Measurements from ENCODE around the gene TBC1D24.

The TBC1D24 gene

GRCh38 chr16:2507052-2507659 is 32.2 kb downstream of the TBC1D24 start:
- TF ChIP-seq CTCF (IDR thresholded peaks at IDR 0.05; ENCODE audit: insufficient read depth, low read length, poor library complexity, severe bottlenecking) (no peak), EZH2phosphoT487 (conservative IDR thresholded peaks at IDR 0.05; ENCODE audit: low read length) (no peak)
- Histone ChIP-seq H3F3A (ENCODE audit: insufficient read depth) (peaks cover 2% of the 10 kb centered on the region; the same call in 1 of the 2 replicates), H3K9me2 (replicated peaks; ENCODE audit: insufficient read depth, low read length) (no peaks in the 10 kb centered on the region), H3K9ac (ENCODE audit: low read length) (no peak overlapping the region), H3K27me3 (ENCODE audit: low read length) (no peaks in the 10 kb centered on the region), H3K9me3 (ENCODE audit: insufficient read depth, low read length) (no peaks in the 10 kb centered on the region), H3K4me2 (ENCODE audit: low read depth, low read length, poor library complexity, severe bottlenecking) (no peak overlapping the region), H4K20me1 (ENCODE audit: low read depth, low read length) (no peaks in the 10 kb centered on the region), H3K27ac (ENCODE audit: low read depth, low read length) (no peak overlapping the region), H3K4me3 (ENCODE audit: insufficient read depth, low read length, poor library complexity, severe bottlenecking) (no peak overlapping the region), H2AFZ (ENCODE audit: low read depth, low read length, severe bottlenecking) (no peak overlapping the region), H3K36me3 (ENCODE audit: low read length) (no peaks in the 10 kb centered on the region), H3K79me2 (ENCODE audit: insufficient read depth, low read length) (no peaks in the 10 kb centered on the region)

GRCh38 chr16:2507665-2508064 is 32.7 kb downstream of the TBC1D24 start:
- Histone ChIP-seq H3K9me3 (ENCODE audit: insufficient read depth, low read length) (no peaks in the 10 kb centered on the region), H3K36me3 (ENCODE audit: low read length) (no peaks in the 10 kb centered on the region), H3K27ac (ENCODE audit: low read depth, low read length) (no peak overlapping the region), H2AFZ (ENCODE audit: low read depth, low read length, severe bottlenecking) (no peak overlapping the region), H3K79me2 (ENCODE audit: insufficient read depth, low read length) (no peaks in the 10 kb centered on the region), H3K9ac (ENCODE audit: low read length) (no peak overlapping the region), H3K4me2 (ENCODE audit: low read depth, low read length, poor library complexity, severe bottlenecking) (no peak overlapping the region), H3K4me3 (ENCODE audit: insufficient read depth, low read length, poor library complexity, severe bottlenecking) (no peak overlapping the region), H3K9me2 (replicated peaks; ENCODE audit: insufficient read depth, low read length) (no peaks in the 10 kb centered on the region), H3F3A (ENCODE audit: insufficient read depth) (peaks cover 2% of the 10 kb centered on the region; the same call in 1 of the 2 replicates), H4K20me1 (ENCODE audit: low read depth, low read length) (no peaks in the 10 kb centered on the region), H3K27me3 (ENCODE audit: low read length) (no peaks in the 10 kb centered on the region)
- TF ChIP-seq EZH2phosphoT487 (conservative IDR thresholded peaks at IDR 0.05; ENCODE audit: low read length): no peak
- TF ChIP-seq CTCF (IDR thresholded peaks at IDR 0.05; ENCODE audit: insufficient read depth, low read length, poor library complexity, severe bottlenecking): no peak

- Histone ChIP-seq H3K9ac (ENCODE audit: low read length) (no peak overlapping the region), H2AFZ (ENCODE audit: low read depth, low read length, severe bottlenecking) (no peak overlapping the region), H3F3A (ENCODE audit: insufficient read depth) (no peaks in the 10 kb centered on the region; the same call in 1 of the 2 replicates), H3K4me2 (ENCODE audit: low read depth, low read length, poor library complexity, severe bottlenecking) (no peak overlapping the region), H3K9me3 (ENCODE audit: insufficient read depth, low read length) (no peaks in the 10 kb centered on the region), H3K4me3 (ENCODE audit: insufficient read depth, low read length, poor library complexity, severe bottlenecking) (no peak overlapping the region), H4K20me1 (ENCODE audit: low read depth, low read length) (no peaks in the 10 kb centered on the region), H3K36me3 (ENCODE audit: low read length) (no peaks in the 10 kb centered on the region), H3K79me2 (ENCODE audit: insufficient read depth, low read length) (peaks cover under 1% of the 10 kb centered on the region; the same call in 1 of the 2 replicates), H3K9me2 (replicated peaks; ENCODE audit: insufficient read depth, low read length) (no peaks in the 10 kb centered on the region), H3K27ac (ENCODE audit: low read depth, low read length) (no peak overlapping the region), H3K27me3 (ENCODE audit: low read length) (no peaks in the 10 kb centered on the region)
- TF ChIP-seq EZH2phosphoT487 (conservative IDR thresholded peaks at IDR 0.05; ENCODE audit: low read length) (no peak), CTCF (IDR thresholded peaks at IDR 0.05; ENCODE audit: insufficient read depth, low read length, poor library complexity, severe bottlenecking) (no peak)
These were observed 33.9 kb downstream of the TBC1D24 start for GRCh38 chr16:2508722-2509400.

Measured in SU-DHL-6 (cell line).